BJ (cell line): ENCODE results near the gene RPL32. TPM values are rescaled to one million over a fixed set of nuclear protein-coding genes. Genes with fewer than 3 reads are reported as not detected.
"Not testable (repeated sequence)": the region's sequence is repeated elsewhere in the genome, so short reads cannot be mapped to it uniquely, and the experiment has no call there.

ENCODE experiments used
- CTCF ChIA-PET: fragments of 350-600 bp; formaldehyde crosslinking; extraction: SDS; loops from one replicate; lab custom pipeline; 2021; ENCODE audit warnings: antibody characterized with exemption, inconsistent platforms; lab: Yijun Ruan, JAX
- POLR2A ChIA-PET: fragments of 300-600 bp; sonication (Branson Sonifier 250); formaldehyde crosslinking; extraction: SDS; loops from one replicate; lab custom pipeline; 2021; ENCODE audit warnings: antibody characterized with exemption; lab: Charles Lee
- DNase-seq: peaks from one replicate; pipeline ENCODE4 v3.0.0-alpha.2; 2011; ENCODE audit warnings: low read depth
- H3K27me3 ChIP-seq: 2 replicates; pipeline ENCODE4 v1.6.0; 2011; ENCODE audit warnings: low read length; ENCODE audit not compliant: control insufficient read depth, insufficient read depth
- H3K36me3 ChIP-seq: 2 replicates; pipeline ENCODE4 v1.5.1; 2011; ENCODE audit warnings: low read length; ENCODE audit not compliant: control insufficient read depth, insufficient read depth
- H3K4me3 ChIP-seq: 2 replicates; pipeline ENCODE4 v1.5.1; 2011; ENCODE audit warnings: low read depth, mild to moderate bottlenecking, control low read depth, low read length
- CTCF ChIP-seq: IDR thresholded peaks from 2 replicates; pipeline ENCODE4 v1.5.1; 2011; ENCODE audit warnings: low read depth, mild to moderate bottlenecking, control low read depth, inconsistent platforms, low read length, moderate library complexity; ENCODE audit not compliant: insufficient read depth
- polyA plus RNA-seq: library from polyadenylated mRNA; depleted of rRNA; stranded (reverse); fragments of >200 nt; gene quantifications from 2 replicates; pipeline ENCODE4 v1.2.3, GENCODE V29; 2011

Gene RPL32
- polyA plus RNA-seq, 1 experiment: 3,018 TPM

- CTCF ChIA-PET: interaction anchor here (1.2 to 1.4 kb wide), 2 partner anchors 17 to 98 kb away, joined by 3 to 4 read pairs; no protein-coding TSS in a partner anchor
- TF ChIP-seq CTCF: no peak
- peaks cover 6% of the 10 kb centered on the region for H3K27me3 ChIP-seq
- no peaks in the 10 kb centered on the region for H3K36me3 ChIP-seq
- POLR2A ChIA-PET: no interaction called here
- no peak for DNase-seq
- no peak overlapping the region for H3K4me3 ChIP-seq
Observed at GRCh38 chr3:12885583-12885930, 44.2 kb upstream of the RPL32 start.

- POLR2A ChIA-PET: no interaction called here
- Histone ChIP-seq H3K4me3 (no peak overlapping the region), H3K27me3 (peaks cover 6% of the 10 kb centered on the region), H3K36me3 (no peaks in the 10 kb centered on the region)
- no peak for TF ChIP-seq CTCF
- no peak for DNase-seq
- CTCF ChIA-PET: interaction anchor here (1.2 to 1.4 kb wide), 2 partner anchors 17 to 99 kb away, joined by 3 to 4 read pairs; no protein-coding TSS in a partner anchor
Observed at GRCh38 chr3:12884790-12885582, 43.6 kb upstream of the RPL32 start.

- Histone ChIP-seq H3K4me3 (no peak overlapping the region), H3K27me3 (peaks cover 6% of the 10 kb centered on the region), H3K36me3 (no peaks in the 10 kb centered on the region)
- POLR2A ChIA-PET: no interaction called here
- no peak for DNase-seq
- CTCF ChIA-PET: interaction anchor here (0.9 to 1.7 kb wide), 3 partner anchors 8 to 16 kb away, joined by 5 to 7 read pairs (median 6); no protein-coding TSS in a partner anchor
- no peak for TF ChIP-seq CTCF
Observed at GRCh38 chr3:12884186-12884680, 42.9 kb upstream of the RPL32 start.

GRCh38 chr3:12882336-12883310 is 41.3 kb upstream of the RPL32 start:
- POLR2A ChIA-PET: no interaction called here
- TF ChIP-seq CTCF: no peak
- Histone ChIP-seq H3K27me3 (peaks cover 6% of the 10 kb centered on the region), H3K4me3 (no peak overlapping the region), H3K36me3 (no peaks in the 10 kb centered on the region)
- no peak for DNase-seq
- CTCF ChIA-PET: interaction anchor here (1.3 to 1.7 kb wide), 3 partner anchors 9 to 14 kb away, joined by 5 to 7 read pairs (median 6); no protein-coding TSS in a partner anchor

GRCh38 chr3:12881858-12882257 is 40.5 kb upstream of the RPL32 start:
- H3K27me3 ChIP-seq, H3K4me3 ChIP-seq, DNase-seq, H3K36me3 ChIP-seq, POLR2A ChIA-PET: not testable (repeated sequence)
- CTCF ChIA-PET: interaction anchor here (1.3 kb wide), 1 partner anchor 14 kb away, joined by 5 read pairs; no protein-coding TSS in a partner anchor
